Sigmoid colon (tissue), 4 donors: ENCODE data around the gene CCDC85B.

ENCODE experiments used
- EP300 ChIP-seq, 4 donors: sonication (generic); formaldehyde crosslinking; IDR thresholded peaks; one replicate each; pipeline ENCODE4 v1.6.1; 2017; ENCODE audit warnings: antibody characterized with exemption in 4 of 4
- POLR2A ChIP-seq, 2 donors: fragments of 450-650 bp; IDR thresholded peaks; one replicate each; pipeline ENCODE4 v1.6.1; 2016; ENCODE audit warnings: antibody characterized with exemption in 2 of 2, mild to moderate bottlenecking in 2 of 2, moderate library complexity in 2 of 2
- POLR2AphosphoS5 ChIP-seq, 4 donors: sonication (generic); formaldehyde crosslinking; IDR thresholded peaks; one replicate each; pipeline ENCODE4 v1.6.1; 2017; ENCODE audit warnings: antibody characterized with exemption in 4 of 4
- TF ChIP-seq, protein P1 (sequence below), 4 experiments: fragments of 450-650 bp in 3 of 4; fragments of 200-600 bp in 1 of 4; IDR thresholded peaks; one replicate each; pipeline ENCODE4 v1.5.1; 2016 to 2019; ENCODE audit warnings: antibody characterized with exemption in 4 of 4, mild to moderate bottlenecking in 3 of 4, moderate library complexity in 2 of 4

DNA sequence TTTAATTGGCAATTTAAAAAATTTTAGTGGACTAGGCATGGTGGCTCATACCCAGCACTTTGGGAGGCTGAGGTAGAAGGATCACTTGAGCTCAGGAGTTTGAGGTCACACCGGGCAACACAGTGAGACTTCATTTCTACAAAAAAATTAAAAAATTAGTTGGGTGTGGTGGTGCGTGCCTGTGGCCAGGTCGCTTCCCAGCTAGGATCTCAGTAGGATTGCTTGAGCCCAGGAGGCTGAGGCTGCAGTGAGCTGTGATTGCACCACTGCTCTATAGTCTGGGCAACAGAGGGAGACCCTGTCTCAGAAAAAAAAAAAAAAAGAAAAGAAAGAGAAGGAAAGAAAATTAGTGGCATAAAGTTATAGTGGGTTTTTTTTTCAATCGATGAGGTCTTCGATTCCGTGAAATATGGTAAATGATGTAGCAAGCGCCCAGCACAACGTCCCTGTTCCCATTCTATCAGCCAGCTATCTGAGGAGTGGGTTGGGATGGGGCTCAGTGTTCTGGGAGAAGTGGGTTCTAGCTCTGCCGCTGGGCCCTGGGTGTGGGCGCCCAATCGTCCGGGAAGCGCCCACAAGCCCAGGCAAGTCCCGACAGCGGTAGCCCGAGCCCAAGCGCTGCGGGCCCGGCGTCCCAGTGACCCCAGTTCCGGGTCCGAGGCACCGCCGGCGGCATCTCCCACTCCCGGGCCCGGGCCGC is 8.3 kb downstream of the CCDC85B start:
- TF ChIP-seq POLR2AphosphoS5 (IDR thresholded peaks at IDR 0.05) (no peak), POLR2A (IDR thresholded peaks at IDR 0.05) (no peak), EP300 (IDR thresholded peaks at IDR 0.05) (no peak)
- TF ChIP-seq, protein P1, sequence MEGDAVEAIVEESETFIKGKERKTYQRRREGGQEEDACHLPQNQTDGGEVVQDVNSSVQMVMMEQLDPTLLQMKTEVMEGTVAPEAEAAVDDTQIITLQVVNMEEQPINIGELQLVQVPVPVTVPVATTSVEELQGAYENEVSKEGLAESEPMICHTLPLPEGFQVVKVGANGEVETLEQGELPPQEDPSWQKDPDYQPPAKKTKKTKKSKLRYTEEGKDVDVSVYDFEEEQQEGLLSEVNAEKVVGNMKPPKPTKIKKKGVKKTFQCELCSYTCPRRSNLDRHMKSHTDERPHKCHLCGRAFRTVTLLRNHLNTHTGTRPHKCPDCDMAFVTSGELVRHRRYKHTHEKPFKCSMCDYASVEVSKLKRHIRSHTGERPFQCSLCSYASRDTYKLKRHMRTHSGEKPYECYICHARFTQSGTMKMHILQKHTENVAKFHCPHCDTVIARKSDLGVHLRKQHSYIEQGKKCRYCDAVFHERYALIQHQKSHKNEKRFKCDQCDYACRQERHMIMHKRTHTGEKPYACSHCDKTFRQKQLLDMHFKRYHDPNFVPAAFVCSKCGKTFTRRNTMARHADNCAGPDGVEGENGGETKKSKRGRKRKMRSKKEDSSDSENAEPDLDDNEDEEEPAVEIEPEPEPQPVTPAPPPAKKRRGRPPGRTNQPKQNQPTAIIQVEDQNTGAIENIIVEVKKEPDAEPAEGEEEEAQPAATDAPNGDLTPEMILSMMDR (IDR thresholded peaks at IDR 0.05) = no peak
